ENCODE measurements around the gene SYPL1.

The SYPL1 gene

DNA sequence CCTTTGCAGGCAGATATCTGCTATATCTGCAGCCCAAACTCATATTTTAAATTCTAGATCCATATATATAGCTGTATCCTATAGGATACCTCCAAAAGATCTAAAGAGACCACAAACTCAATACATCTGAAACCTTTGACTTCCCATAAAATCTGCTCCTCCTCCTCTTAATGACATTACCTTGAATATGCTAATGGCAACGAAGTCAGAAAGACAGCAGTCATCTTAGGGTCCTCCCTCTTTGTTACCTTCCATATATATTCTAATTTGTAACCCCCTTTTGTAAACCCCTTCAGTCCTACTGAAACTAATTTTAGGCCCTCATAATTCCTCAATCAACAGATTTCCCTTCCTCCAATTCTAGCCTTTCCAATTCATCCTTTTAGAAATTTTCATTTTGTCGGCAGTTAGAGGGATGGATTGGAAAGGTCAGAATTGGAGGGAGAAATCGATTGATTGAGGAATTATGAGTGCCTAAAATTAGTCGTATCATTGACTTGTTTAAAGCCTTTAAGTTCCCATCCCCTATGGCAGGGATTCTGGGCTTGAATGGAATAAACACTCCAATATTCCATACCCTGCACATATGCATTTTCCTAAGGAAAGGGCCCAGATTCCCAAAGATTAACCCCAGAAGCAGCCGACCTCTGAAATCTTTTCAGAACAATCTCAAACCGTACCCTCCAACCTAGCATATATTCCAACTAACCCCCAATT is 2.4 kb downstream of the SYPL1 start:
- peaks cover 78% of the 10 kb centered on the region for H3K4me1 ChIP-seq (ENCODE audit: control insufficient read depth, low read length)
- peak overlapping the region; percentile 81 for H3K4me3 ChIP-seq (ENCODE audit: low read length)
- H3K9me3 ChIP-seq (ENCODE audit: control insufficient read depth, insufficient read depth, low read length): no peaks in the 10 kb centered on the region
- H4K20me1 ChIP-seq (ENCODE audit: control insufficient read depth, insufficient read depth, low read depth, low read length): peaks cover 29% of the 10 kb centered on the region
- no peaks in the 10 kb centered on the region for H3K27me3 ChIP-seq (ENCODE audit: control insufficient read depth, low read length)
- TF ChIP-seq, protein P1, sequence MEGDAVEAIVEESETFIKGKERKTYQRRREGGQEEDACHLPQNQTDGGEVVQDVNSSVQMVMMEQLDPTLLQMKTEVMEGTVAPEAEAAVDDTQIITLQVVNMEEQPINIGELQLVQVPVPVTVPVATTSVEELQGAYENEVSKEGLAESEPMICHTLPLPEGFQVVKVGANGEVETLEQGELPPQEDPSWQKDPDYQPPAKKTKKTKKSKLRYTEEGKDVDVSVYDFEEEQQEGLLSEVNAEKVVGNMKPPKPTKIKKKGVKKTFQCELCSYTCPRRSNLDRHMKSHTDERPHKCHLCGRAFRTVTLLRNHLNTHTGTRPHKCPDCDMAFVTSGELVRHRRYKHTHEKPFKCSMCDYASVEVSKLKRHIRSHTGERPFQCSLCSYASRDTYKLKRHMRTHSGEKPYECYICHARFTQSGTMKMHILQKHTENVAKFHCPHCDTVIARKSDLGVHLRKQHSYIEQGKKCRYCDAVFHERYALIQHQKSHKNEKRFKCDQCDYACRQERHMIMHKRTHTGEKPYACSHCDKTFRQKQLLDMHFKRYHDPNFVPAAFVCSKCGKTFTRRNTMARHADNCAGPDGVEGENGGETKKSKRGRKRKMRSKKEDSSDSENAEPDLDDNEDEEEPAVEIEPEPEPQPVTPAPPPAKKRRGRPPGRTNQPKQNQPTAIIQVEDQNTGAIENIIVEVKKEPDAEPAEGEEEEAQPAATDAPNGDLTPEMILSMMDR (IDR thresholded peaks at IDR 0.05; ENCODE audit: low read depth, low read length, poor library complexity, severe bottlenecking): no peak
- TF ChIP-seq EZH2phosphoT487 (IDR thresholded peaks at IDR 0.05; ENCODE audit: borderline replicate concordance, low read length): no peak
- peaks cover 72% of the 10 kb centered on the region for H3K36me3 ChIP-seq (ENCODE audit: control insufficient read depth, low read length)
- H3F3A ChIP-seq (ENCODE audit: control insufficient read depth, insufficient read depth): peaks cover 34% of the 10 kb centered on the region
- peaks cover 86% of the 10 kb centered on the region for H3K79me2 ChIP-seq (ENCODE audit: control insufficient read depth, low read length)
- peak overlapping the region; percentile 85 for H3K4me2 ChIP-seq (ENCODE audit: low read length)
- peak overlapping the region; percentile 88 for H3K27ac ChIP-seq (ENCODE audit: low read depth, low read length)
- no peaks in the 10 kb centered on the region for H3K9me2 ChIP-seq (replicated peaks; ENCODE audit: control insufficient read depth, low read length)

DNA sequence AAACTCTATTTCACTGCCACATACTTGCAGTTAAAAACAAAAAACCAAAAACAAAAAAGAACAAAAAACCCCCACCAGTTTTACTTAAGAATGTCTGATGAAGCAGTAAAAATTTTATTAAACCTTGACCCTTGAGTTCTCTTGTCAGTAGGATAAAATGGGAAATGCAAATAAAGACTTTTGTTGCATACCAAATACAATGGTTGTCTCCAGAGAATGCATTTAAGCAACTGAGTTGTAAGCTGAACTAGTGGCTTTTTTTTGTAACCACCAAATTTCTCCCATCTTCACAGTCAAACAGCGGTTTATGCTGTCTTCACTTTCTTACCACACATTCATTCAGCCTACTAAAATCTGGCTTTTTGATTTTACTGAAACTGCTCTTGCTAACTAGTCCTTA is 3.1 kb downstream of the SYPL1 start:
- Histone ChIP-seq H3K79me2 (ENCODE audit: control insufficient read depth, low read length) (peaks cover 93% of the 10 kb centered on the region), H3K9me2 (replicated peaks; ENCODE audit: control insufficient read depth, low read length) (no peaks in the 10 kb centered on the region), H3K9me3 (ENCODE audit: control insufficient read depth, insufficient read depth, low read length) (no peaks in the 10 kb centered on the region), H3K4me2 (ENCODE audit: low read length) (peak overlapping the region; percentile 85), H4K20me1 (ENCODE audit: control insufficient read depth, insufficient read depth, low read depth, low read length) (peaks cover 29% of the 10 kb centered on the region), H3K36me3 (ENCODE audit: control insufficient read depth, low read length) (peaks cover 74% of the 10 kb centered on the region), H3F3A (ENCODE audit: control insufficient read depth, insufficient read depth) (peaks cover 39% of the 10 kb centered on the region), H3K4me1 (ENCODE audit: control insufficient read depth, low read length) (peaks cover 78% of the 10 kb centered on the region), H3K4me3 (ENCODE audit: low read length) (peak overlapping the region; percentile 81), H3K27ac (ENCODE audit: low read depth, low read length) (peak overlapping the region; percentile 88), H3K27me3 (ENCODE audit: control insufficient read depth, low read length) (no peaks in the 10 kb centered on the region)
- no peak for TF ChIP-seq EZH2phosphoT487 (IDR thresholded peaks at IDR 0.05; ENCODE audit: borderline replicate concordance, low read length)
- TF ChIP-seq, protein P1 (IDR thresholded peaks at IDR 0.05; ENCODE audit: low read depth, low read length, poor library complexity, severe bottlenecking): no peak

DNA sequence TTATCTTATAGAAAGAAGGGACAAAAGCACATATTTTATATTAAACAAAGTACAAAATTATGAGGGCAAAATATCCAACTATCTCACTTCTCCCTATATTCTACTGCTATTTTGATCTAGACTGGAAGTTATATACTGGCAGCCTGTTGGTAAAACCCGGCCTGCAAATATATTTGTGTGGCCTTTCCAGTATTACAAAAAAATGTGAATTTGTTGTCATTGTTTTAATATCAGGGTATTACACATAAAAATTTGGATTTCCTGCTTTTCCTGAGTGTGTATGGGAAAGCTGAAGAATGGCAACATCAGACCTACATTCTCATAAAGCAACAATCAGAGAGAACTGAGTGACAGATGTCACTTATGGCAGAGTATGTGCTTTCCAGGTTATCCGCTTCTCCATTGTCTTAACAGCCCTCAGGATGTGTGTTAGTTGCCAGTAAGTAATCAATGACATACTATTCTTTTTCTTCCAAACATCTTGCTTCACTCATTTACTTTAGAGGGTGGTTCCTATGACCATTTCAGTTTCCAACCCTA is 7.3 kb downstream of the SYPL1 start:
- Histone ChIP-seq H3F3A (ENCODE audit: control insufficient read depth, insufficient read depth) (peaks cover 37% of the 10 kb centered on the region), H3K27me3 (ENCODE audit: control insufficient read depth, low read length) (no peaks in the 10 kb centered on the region), H3K4me2 (ENCODE audit: low read length) (peak overlapping the region; percentile 69), H3K36me3 (ENCODE audit: control insufficient read depth, low read length) (peaks cover 93% of the 10 kb centered on the region), H4K20me1 (ENCODE audit: control insufficient read depth, insufficient read depth, low read depth, low read length) (peaks cover 39% of the 10 kb centered on the region), H3K9me2 (replicated peaks; ENCODE audit: control insufficient read depth, low read length) (no peaks in the 10 kb centered on the region), H3K9me3 (ENCODE audit: control insufficient read depth, insufficient read depth, low read length) (no peaks in the 10 kb centered on the region), H3K27ac (ENCODE audit: low read depth, low read length) (0 out of 2 replicates have a peak overlapping the region, but pooled peaks have one; percentile 0), H3K4me1 (ENCODE audit: control insufficient read depth, low read length) (peaks cover 99% of the 10 kb centered on the region), H3K79me2 (ENCODE audit: control insufficient read depth, low read length) (peaks cover 100% of the 10 kb centered on the region), H3K4me3 (ENCODE audit: low read length) (peak overlapping the region; percentile 42)
- TF ChIP-seq, protein P1 (IDR thresholded peaks at IDR 0.05; ENCODE audit: low read depth, low read length, poor library complexity, severe bottlenecking): no peak
- no peak for TF ChIP-seq EZH2phosphoT487 (IDR thresholded peaks at IDR 0.05; ENCODE audit: borderline replicate concordance, low read length)

Data from DOHH2 (cell line).